Measurements from ENCODE around the gene CD2BP2. TPM values are rescaled to one million over a fixed set of nuclear protein-coding genes. Genes with fewer than 3 reads are reported as not detected.

CD2BP2 gene
- total RNA-seq, 1 donor from 2014 or later, result 85.2 TPM

DNA sequence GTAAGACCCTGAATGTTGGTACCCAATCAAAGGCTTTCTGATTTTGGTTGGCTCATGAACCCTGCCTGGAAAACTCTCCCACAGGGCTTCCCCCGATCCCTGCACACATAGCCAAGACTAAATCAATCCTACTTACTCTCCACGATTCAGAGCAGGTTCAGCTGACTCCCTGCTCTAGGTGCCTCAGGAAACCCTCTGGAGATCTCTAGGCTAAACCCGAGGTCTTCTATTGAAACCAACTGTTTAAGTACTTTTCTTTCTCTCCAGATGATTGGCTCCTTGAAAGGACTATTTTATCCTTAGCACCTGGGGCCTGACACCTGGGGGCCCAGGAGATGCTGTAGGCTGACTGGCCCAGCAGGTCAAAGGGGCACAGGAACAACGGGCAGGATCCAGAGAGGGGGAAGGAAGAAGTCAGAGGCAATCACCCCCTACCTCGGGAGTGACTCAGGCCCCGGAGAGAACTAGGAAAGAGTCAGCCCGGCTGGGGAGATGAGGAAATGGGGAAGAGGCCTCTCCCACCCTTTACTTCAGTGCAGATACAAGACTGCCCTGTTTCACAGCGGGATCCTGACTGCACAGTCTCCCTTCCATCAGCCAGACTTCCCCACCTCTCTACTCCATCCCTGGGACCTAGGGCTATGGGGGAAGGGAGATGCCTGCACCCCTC is 13.1 kb upstream of the CD2BP2 start:
- no peaks in the 10 kb centered on the region for H3K36me3 Mint-ChIP-seq (ENCODE audit: low read depth)
- no peaks in the 10 kb centered on the region for H3K9me3 Mint-ChIP-seq
- peak overlapping the region; percentile 66 for H3K27ac Mint-ChIP-seq (ENCODE audit: unreplicated experiment)
- H3K27me3 Mint-ChIP-seq (ENCODE audit: low read depth), result no peaks in the 10 kb centered on the region
- no peak for DNase-seq (ENCODE audit: low read depth, low spot score)
- no peak for TF ChIP-seq CTCF (conservative IDR thresholded peaks at IDR 0.05)
- H3K4me1 Mint-ChIP-seq, result peaks cover 55% of the 10 kb centered on the region
- peak overlapping the region; percentile 93 for H3K4me3 Mint-ChIP-seq

DNA sequence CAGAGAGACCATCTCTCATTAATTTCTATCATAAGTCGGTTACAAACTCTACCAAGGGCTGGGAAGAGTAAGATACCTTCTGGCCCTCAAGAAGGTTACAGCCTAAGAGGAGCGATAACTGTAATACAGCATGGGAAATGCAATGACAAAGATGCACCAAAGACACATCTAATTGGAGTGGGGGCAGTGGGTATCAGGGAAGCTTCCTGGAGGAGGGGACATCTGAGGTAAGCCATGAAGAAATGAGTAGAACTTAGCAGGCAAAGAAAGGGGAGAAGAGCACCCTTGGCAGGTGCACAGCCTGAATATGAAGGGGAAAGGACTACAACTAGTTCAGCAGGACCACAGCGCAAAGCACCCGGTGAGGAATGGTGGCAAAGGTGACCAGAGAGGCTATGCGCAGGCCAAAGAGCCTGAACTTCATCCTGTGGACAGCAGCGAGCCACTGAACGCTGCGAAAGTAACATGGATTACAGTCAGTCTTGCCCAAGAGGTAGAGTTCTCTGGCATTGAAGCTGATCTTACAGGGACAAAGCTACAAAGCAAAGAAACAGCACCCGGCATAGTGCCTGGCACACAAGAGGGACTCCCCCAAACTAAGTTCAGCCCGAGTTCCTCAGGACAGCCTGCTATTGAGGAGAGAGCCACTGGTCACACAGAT is 12.4 kb upstream of the CD2BP2 start:
- TF ChIP-seq CTCF (conservative IDR thresholded peaks at IDR 0.05), result no peak
- H3K4me3 Mint-ChIP-seq, result peak overlapping the region; percentile 93
- peaks cover 51% of the 10 kb centered on the region for H3K4me1 Mint-ChIP-seq
- DNase-seq (ENCODE audit: low read depth, low spot score), result no peak
- no peaks in the 10 kb centered on the region for H3K27me3 Mint-ChIP-seq (ENCODE audit: low read depth)
- no peaks in the 10 kb centered on the region for H3K9me3 Mint-ChIP-seq
- no peak overlapping the region for H3K27ac Mint-ChIP-seq (ENCODE audit: unreplicated experiment)
- H3K36me3 Mint-ChIP-seq (ENCODE audit: low read depth), result peaks cover 3% of the 10 kb centered on the region

- Mint-ChIP-seq H3K4me3 (peak overlapping the region; percentile 93), H3K36me3 (ENCODE audit: low read depth) (peaks cover 7% of the 10 kb centered on the region), H3K27ac (ENCODE audit: unreplicated experiment) (no peak overlapping the region), H3K9me3 (no peaks in the 10 kb centered on the region), H3K27me3 (ENCODE audit: low read depth) (no peaks in the 10 kb centered on the region), H3K4me1 (peaks cover 45% of the 10 kb centered on the region)
- no peak for DNase-seq (ENCODE audit: low read depth, low spot score)
- TF ChIP-seq CTCF (conservative IDR thresholded peaks at IDR 0.05), result no peak
Measured at GRCh38 chr16:30366511-30366910, 11.4 kb upstream of the CD2BP2 start.

- Mint-ChIP-seq H3K4me1 (peaks cover 37% of the 10 kb centered on the region), H3K36me3 (ENCODE audit: low read depth) (peaks cover 7% of the 10 kb centered on the region), H3K27me3 (ENCODE audit: low read depth) (no peaks in the 10 kb centered on the region), H3K9me3 (no peaks in the 10 kb centered on the region), H3K27ac (ENCODE audit: unreplicated experiment) (peak overlapping the region; percentile 30), H3K4me3 (peak overlapping the region; percentile 41)
- DNase-seq (ENCODE audit: low read depth, low spot score), result no peak
- TF ChIP-seq CTCF (conservative IDR thresholded peaks at IDR 0.05), result no peak
Measured at GRCh38 chr16:30365200-30365599, 10.1 kb upstream of the CD2BP2 start.

- Mint-ChIP-seq H3K9me3 (no peaks in the 10 kb centered on the region), H3K4me3 (no peak overlapping the region), H3K4me1 (peaks cover 9% of the 10 kb centered on the region), H3K27me3 (ENCODE audit: low read depth) (no peaks in the 10 kb centered on the region), H3K27ac (ENCODE audit: unreplicated experiment) (peak overlapping the region; percentile 86), H3K36me3 (ENCODE audit: low read depth) (peaks cover 10% of the 10 kb centered on the region)
- no peak for TF ChIP-seq CTCF (conservative IDR thresholded peaks at IDR 0.05)
- DNase-seq (ENCODE audit: low read depth, low spot score), result no peak
Measured at GRCh38 chr16:30361180-30361579, 6.1 kb upstream of the CD2BP2 start.
